VCaP (cell line): Measurements from ENCODE around the gene TNP2.

Source experiments
- H3K27ac ChIP-seq: fragments of 450-650 bp; 2 replicates; pipeline ENCODE4 v1.5.1; 2017
- CTCF ChIP-seq: fragments of 450-650 bp; conservative IDR thresholded peaks from 2 replicates; pipeline ENCODE4 v1.5.1; 2017; ENCODE audit warnings: mild to moderate bottlenecking, moderate library complexity

Gene TNP2

GRCh38 chr16:11306997-11307638 lies 38.0 kb upstream of the TNP2 start:
- no peak overlapping the region for H3K27ac ChIP-seq
- no peak for TF ChIP-seq CTCF

GRCh38 chr16:11306381-11306780 lies 37.3 kb upstream of the TNP2 start:
- no peak for TF ChIP-seq CTCF
- no peak overlapping the region for H3K27ac ChIP-seq

GRCh38 chr16:11303405-11304138 lies 34.4 kb upstream of the TNP2 start:
- TF ChIP-seq CTCF, result no peak
- peak overlapping the region; percentile 57 for H3K27ac ChIP-seq

GRCh38 chr16:11302977-11303376 lies 33.9 kb upstream of the TNP2 start:
- peak overlapping the region; percentile 57 for H3K27ac ChIP-seq
- no peak for TF ChIP-seq CTCF

GRCh38 chr16:11301645-11302501 lies 32.7 kb upstream of the TNP2 start:
- no peak for TF ChIP-seq CTCF
- peak overlapping the region; percentile 57; the same call in 1 of the 2 replicates for H3K27ac ChIP-seq

- H3K27ac ChIP-seq, result no peak overlapping the region
- no peak for TF ChIP-seq CTCF
These were observed 31.4 kb upstream of the TNP2 start for GRCh38 chr16:11300560-11300892.

GRCh38 chr16:11299865-11300559 lies 30.9 kb upstream of the TNP2 start:
- no peak for TF ChIP-seq CTCF

GRCh38 chr16:11298950-11299547 lies 29.9 kb upstream of the TNP2 start:
- peak overlapping the region; percentile 92; the same call in 1 of the 2 replicates for H3K27ac ChIP-seq

More at GRCh38 chr16:11299865-11300559, 30.9 kb upstream of the TNP2 start:
- H3K27ac ChIP-seq, result no peak overlapping the region
